Measurements from ENCODE around the gene TBC1D19.
"Not testable (repeated sequence)": the region's sequence is repeated elsewhere in the genome, so short reads cannot be mapped to it uniquely, and the experiment has no call there.

The TBC1D19 gene

DNA sequence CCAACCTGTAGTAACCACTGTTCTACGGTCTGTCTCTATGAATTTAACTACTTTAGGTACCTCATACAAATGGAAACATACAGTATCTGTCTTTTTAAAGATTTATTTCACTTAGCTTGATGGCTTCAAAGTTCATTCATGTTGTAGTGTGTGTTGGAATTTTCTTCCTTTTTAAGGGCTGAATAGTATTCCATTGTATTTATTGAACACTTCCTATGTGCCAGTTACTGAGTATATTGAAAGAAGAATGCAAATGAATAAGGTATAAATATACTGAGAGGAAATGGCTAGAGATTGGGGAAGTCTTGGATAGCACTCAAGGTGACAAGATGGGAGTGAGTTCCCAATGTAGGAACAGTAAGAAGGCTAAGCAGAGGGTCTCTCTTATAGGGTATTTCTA is 17.3 kb downstream of the TBC1D19 start:
- DNase-seq (ENCODE audit: low read depth): no peak

DNA sequence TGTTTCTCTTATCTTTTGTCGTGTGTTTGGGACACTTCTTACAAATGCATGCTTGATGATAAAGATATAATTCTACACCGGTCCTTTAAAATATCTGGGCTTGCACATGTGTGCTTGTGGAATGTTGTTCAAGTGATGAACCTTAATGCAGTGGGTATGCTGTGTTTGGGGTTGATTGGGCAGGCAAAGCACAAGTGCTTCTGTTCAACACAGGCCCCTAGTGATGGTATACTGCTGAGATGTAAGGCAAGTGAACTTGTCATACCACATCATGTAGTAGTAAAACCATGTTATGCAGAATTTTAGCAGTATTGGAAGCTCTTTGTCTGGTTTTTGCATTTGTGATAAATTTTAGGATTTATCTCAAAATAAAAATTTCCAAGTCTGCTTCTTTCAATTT is 23.9 kb downstream of the TBC1D19 start:
- no peak for DNase-seq (ENCODE audit: low read depth)

GRCh38 chr4:26609391-26609790 is 25.5 kb downstream of the TBC1D19 start:
- no peak for DNase-seq (ENCODE audit: low read depth)

- DNase-seq (ENCODE audit: low read depth): no peak
Measured at GRCh38 chr4:26609868-26610267, 26.0 kb downstream of the TBC1D19 start.

- no peak for DNase-seq (ENCODE audit: low read depth)
Measured at GRCh38 chr4:26611372-26611771, 27.5 kb downstream of the TBC1D19 start.

- no peak for DNase-seq (ENCODE audit: low read depth)
Measured at GRCh38 chr4:26611885-26612284, 28.0 kb downstream of the TBC1D19 start.

GRCh38 chr4:26613237-26613636 is 29.4 kb downstream of the TBC1D19 start:
- no peak for DNase-seq (ENCODE audit: low read depth)

DNA sequence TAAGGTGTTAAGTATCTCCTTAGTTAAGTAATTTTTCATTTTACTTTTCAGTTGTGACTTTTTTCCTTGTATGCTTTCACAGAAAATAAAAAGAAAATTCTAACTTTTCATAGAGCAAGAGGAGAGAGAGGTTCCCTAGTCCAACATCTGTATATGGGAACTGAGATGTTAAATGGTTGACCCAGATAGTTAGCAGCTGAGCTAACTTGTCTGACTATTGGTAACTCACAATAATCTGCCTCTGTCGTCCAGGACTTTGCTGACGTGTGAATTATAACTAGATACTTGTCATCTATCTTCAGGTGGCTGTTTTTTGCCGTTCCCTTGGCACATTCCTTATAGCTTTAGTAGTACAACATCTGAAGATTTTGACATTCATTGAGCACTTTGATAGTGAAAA is 29.9 kb downstream of the TBC1D19 start:
- no peak for DNase-seq (ENCODE audit: low read depth)

GRCh38 chr4:26619784-26620183 is 35.9 kb downstream of the TBC1D19 start:
- DNase-seq (ENCODE audit: low read depth): no peak

- no peak for DNase-seq (ENCODE audit: low read depth)
Measured at GRCh38 chr4:26621366-26621765, 37.5 kb downstream of the TBC1D19 start.

GRCh38 chr4:26622913-26623312 is 39.0 kb downstream of the TBC1D19 start:
- DNase-seq (ENCODE audit: low read depth): no peak

DNA sequence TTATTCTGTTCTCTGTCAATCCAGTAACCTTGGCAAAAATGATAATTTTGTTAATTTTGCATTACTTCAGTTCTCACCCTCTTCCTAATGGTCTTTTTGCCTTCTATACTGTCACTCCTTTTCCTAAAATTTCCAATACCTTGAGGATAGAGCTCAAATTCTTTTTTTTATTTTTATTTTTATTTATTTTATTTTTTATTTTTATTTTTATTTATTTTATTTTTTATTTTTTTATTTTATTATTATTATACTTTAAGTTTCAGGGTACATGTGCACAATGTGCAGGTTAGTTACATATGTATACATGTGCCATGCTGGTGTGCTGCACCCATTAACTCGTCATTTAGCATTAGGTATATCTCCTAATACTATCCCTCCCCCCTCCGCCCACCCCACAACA is 42.8 kb downstream of the TBC1D19 start:
- not testable (repeated sequence) for DNase-seq (ENCODE audit: low read depth)

DNA sequence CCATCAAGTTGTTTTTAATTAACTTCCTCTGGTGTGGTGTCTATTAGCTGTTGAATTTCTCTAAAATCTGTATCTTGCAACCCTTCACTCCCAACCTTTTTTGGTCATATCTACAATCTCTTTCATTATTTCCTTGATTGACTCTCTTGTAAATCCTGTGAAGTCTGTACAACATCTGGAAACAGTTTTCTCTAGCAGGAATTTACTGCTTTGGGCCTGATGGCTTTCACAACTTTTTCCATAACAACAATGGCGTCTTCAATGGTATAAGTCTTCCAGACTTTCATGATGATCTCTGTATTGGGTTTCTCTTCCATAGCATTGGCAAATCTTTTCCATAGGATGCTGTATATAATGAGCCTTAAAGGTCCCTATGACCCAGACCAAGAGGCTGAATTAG is 49.0 kb downstream of the TBC1D19 start:
- DNase-seq (ENCODE audit: low read depth): no peak

GRCh38 chr4:26634237-26634636 is 50.4 kb downstream of the TBC1D19 start:
- DNase-seq (ENCODE audit: low read depth): no peak

DNA sequence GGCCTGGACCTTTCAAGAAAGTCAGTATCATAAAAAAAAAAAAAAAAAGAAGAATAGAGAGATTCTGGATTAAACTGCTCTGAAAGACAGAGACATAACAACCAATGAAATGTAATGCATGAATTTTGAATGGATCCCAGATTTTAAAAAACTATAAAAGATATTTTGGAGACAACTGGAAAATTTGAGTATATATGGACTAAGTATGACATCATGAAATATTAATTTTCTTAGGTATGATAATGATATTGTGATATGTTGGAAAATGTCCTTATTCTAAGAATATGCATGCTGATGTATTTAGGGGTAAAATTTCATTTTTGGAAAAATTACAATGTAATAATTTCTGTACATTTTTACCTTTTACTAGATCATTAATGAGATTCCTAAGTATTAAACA is 52.6 kb downstream of the TBC1D19 start:
- no peak for DNase-seq (ENCODE audit: low read depth)

- not testable (repeated sequence) for DNase-seq (ENCODE audit: low read depth)
Measured at GRCh38 chr4:26640639-26641038, 56.8 kb downstream of the TBC1D19 start.

DNA sequence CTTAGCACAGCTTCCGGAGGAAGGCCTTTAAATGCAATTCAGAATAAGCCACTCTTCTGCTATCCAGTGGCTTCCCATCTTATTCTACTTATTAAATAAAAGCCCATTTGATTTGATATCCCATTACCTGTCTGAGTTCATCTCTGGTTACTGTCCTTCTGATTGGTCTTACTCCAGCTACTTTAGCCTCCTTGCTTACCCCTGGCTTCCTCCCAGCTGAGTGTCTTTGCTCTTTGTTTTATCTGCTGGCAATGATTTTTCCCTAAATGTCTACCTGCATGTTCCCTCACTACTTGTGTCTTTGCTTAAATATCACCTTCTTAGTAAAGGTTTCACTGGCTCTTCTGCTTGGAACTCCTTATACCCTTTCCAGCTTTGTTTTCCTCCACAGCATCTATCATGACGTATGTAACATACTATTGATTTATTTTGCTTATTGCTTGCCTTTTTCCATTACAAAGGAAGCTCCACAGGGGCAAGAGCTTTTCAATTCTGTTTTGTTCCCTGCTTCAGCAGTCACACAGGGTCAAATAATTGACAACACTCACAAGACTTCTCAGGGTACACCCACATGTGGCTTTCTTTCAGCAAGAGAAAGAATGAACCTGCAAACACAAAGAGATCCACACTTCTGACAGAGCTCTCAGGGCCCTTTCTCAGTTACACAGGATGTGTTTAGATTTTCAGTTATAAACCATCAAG is 63.8 kb downstream of the TBC1D19 start:
- DNase-seq (ENCODE audit: low read depth): no peak

GRCh38 chr4:26648260-26648659 is 64.4 kb downstream of the TBC1D19 start:
- no peak for DNase-seq (ENCODE audit: low read depth)

- no peak for DNase-seq (ENCODE audit: low read depth)
Measured at GRCh38 chr4:26660261-26660660, 76.4 kb downstream of the TBC1D19 start.

GRCh38 chr4:26663888-26664287 is 80.0 kb downstream of the TBC1D19 start:
- no peak for DNase-seq (ENCODE audit: low read depth)

GRCh38 chr4:26670903-26671537 is 87.1 kb downstream of the TBC1D19 start:
- no peak for DNase-seq (ENCODE audit: low read depth)

GRCh38 chr4:26679040-26679695 is 95.3 kb downstream of the TBC1D19 start:
- not testable (repeated sequence) for DNase-seq (ENCODE audit: low read depth)

- DNase-seq (ENCODE audit: low read depth): no peak
Measured at GRCh38 chr4:26682436-26682835, 98.6 kb downstream of the TBC1D19 start.
